NCI-H1694 treated with DMSO at 0.1 percent for 48 hours (cell line): Measurements from ENCODE around the gene STRN3.

Experiments used
- DNase-seq: peaks from one replicate; lab custom pipeline; 2025; lab: John Stamatoyannopoulos, UW

Gene STRN3

GRCh38 chr14:30869551-30870155 is 156.5 kb downstream of the STRN3 start:
- no peak for DNase-seq

GRCh38 chr14:30868736-30869135 is 157.4 kb downstream of the STRN3 start:
- DNase-seq, result no peak

GRCh38 chr14:30864934-30865333 is 161.2 kb downstream of the STRN3 start:
- no peak for DNase-seq

- no peak for DNase-seq
Measured at GRCh38 chr14:30861200-30861599, 165.0 kb downstream of the STRN3 start.

GRCh38 chr14:30855345-30856037 is 170.7 kb downstream of the STRN3 start:
- no peak for DNase-seq

- no peak for DNase-seq
Measured at GRCh38 chr14:30854492-30854891, 171.7 kb downstream of the STRN3 start.

GRCh38 chr14:30853946-30854345 is 172.2 kb downstream of the STRN3 start:
- no peak for DNase-seq

GRCh38 chr14:30849983-30850382 is 176.2 kb downstream of the STRN3 start:
- DNase-seq, result no peak

- no peak for DNase-seq
Measured at GRCh38 chr14:30849354-30849753, 176.8 kb downstream of the STRN3 start.

- no peak for DNase-seq
Measured at GRCh38 chr14:30848449-30849240, 177.5 kb downstream of the STRN3 start.
